Upper lobe of left lung (tissue), 4 donors: ENCODE data around the gene SLC43A3.

Experiments
- CTCF ChIP-seq, 6 experiments: fragments of 450-650 bp in 4 of 6; fragments of 200-600 bp in 2 of 6; sonication (generic) in 2 of 6; IDR thresholded peaks; one replicate each; pipeline ENCODE4 v1.5.1; 2016 to 2019; ENCODE audit warnings: antibody characterized with exemption in 6 of 6
- EP300 ChIP-seq, 4 donors: sonication (generic); formaldehyde crosslinking; IDR thresholded peaks; one replicate each; pipeline ENCODE4 v1.5.1; 2017; ENCODE audit warnings: antibody characterized with exemption in 4 of 4, control low read depth in 2 of 4
- POLR2A ChIP-seq, 4 donors: fragments of 450-650 bp; IDR thresholded peaks; one replicate each; pipeline ENCODE4 v1.5.1; 2016 to 2017; ENCODE audit warnings: antibody characterized with exemption in 4 of 4, mild to moderate bottlenecking in 2 of 4
- POLR2AphosphoS5 ChIP-seq, 2 donors: sonication (generic); formaldehyde crosslinking; IDR thresholded peaks; one replicate each; pipeline ENCODE4 v1.5.1; 2017; ENCODE audit warnings: antibody characterized with exemption in 2 of 2

- TF ChIP-seq CTCF (IDR thresholded peaks at IDR 0.05) (no peak), POLR2A (IDR thresholded peaks at IDR 0.05) (no peak), EP300 (IDR thresholded peaks at IDR 0.05) (no peak), POLR2AphosphoS5 (IDR thresholded peaks at IDR 0.05) (no peak)
Measured at GRCh38 chr11:57464539-57465181, 37.7 kb upstream of the SLC43A3 start.
